Left colon (tissue), 2 donors: Measurements from ENCODE around the gene CD209. TPM values are rescaled to one million over a fixed set of nuclear protein-coding genes. Genes with fewer than 3 reads are reported as not detected.
"Not testable (repeated sequence)": the region's sequence is repeated elsewhere in the genome, so short reads cannot be mapped to it uniquely, and the experiment has no call there.

Source experiments
- ATAC-seq: fragments of 200-7000 bp; cut with Tn5 transposase; one replicate; pipeline ENCODE4 v1.9.1; 2020; ENCODE audit warnings: mild to moderate bottlenecking, moderate library complexity
- DNase-seq, 2 donors: peaks; one replicate each; pipeline ENCODE4 v3.0.0-alpha.2; 2020
- intact Hi-C, 2 donors: fragments of 100-400 bp; cut with DNase I in 1 of 2; cut with micrococcal nuclease in 1 of 2; formaldehyde crosslinking; loops; one replicate each; pipeline versions ENCODE4 v1.11.2 to v1.14.0; 2022; cut with DNase I, micrococcal nuclease
- long read RNA-seq: library from polyadenylated mRNA; unstranded; transcript quantifications from one replicate; pipeline ENCODE4 v2.0.0, GENCODE V29; 2021
- total RNA-seq, 2 donors: library from RNA; stranded (reverse); fragmentation: NEBNext Ultra II Directional; extraction: Animal tissue kit (Norgen Biotek cat#: 25700); gene quantifications; one replicate each; pipeline ENCODE4 v1.2.1, GENCODE V29; 2021
- donor health status: DM: no; HTN: no; CAD: no.
- donor health status: DM: yes; HTN: yes; CAD: no.

The CD209 gene
- 10 to 100 TPM in 1 of 2 donors, 1 to 10 TPM in 1; 2.6 to 12.1 TPM for total RNA-seq
- long read RNA-seq, partial matches to known transcripts = 0 of 1 reads
- long read RNA-seq, other reads (novel, unspliced or antisense) = 1 of 1 reads

GRCh38 chr19:7746903-7747884 is at the start of gene CD209:
TSS of gene CD209 (minus strand) at chr19:7747534. CDS start at chr19:7747511, 23 bp downstream.
- intact Hi-C loops = no loop called here
- no peak for DNase-seq
- no peak for ATAC-seq

DNA sequence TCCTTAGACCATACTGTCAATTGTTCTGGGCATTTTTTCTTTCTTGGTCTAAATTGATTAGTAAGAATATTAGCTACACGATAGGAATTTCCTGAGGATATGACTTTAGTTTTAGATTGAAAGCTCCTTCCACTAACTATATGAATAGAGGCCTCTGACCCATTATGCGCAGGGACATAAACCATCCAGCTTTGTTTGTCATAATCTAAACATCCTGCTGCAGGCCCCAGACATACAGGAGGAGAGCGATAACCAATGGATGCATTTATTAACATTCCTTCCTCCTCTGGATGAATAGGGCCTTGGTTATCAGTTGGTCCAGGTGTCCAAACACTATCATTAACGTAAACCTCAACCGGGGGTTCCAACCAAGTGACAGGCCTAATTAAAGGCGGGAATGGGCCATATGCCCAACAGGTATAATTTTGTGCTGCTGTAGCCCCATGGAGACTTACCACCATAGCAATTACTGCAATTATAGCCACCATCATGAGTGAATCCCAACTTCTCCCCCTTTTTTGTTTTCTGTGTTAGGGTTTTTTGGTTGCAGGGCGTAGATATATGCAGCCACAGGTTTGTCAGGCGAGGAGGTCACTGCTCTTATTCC is 48.3 kb upstream of the CD209 start:
- intact Hi-C loops = no loop called here
- ATAC-seq = no peak
- DNase-seq = no peak

DNA sequence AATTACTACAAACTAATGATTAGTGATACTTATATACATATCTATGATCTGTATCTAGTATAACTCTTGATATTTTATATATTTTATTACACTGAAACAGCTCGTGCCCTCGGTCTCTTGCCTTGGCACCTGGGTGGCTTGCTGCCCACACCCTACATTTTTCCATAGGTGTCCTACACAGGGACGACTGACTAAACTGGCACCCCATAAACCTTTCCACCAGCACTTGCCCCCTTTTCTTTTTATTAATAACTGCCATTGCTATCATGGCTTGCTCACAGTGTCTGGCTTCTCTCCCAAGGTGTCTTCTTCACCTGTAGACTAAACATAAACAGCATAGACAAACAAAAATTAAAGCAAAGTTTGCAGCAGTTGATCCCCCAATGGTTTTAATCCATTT is 46.2 kb upstream of the CD209 start:
- intact Hi-C loops = no loop called here
- ATAC-seq = no peak

DNA sequence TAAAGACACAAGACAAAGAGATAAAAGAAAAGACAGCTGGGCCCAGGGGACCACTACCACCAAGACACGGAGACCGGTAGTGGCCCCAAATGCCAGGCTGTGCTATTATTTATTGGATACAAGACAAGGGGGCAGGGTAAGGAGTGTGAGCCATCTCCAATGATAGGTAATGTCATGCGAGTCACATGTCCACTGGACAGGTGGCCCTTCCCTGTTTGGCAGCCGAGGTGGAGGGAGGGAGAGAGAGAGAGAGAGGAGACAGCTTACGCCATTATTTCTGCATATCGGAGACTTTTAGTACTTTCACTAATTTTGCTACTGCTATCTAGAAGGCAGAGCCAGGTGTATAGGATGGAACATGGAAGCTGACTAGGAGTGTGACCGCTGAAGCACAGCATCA is 45.4 kb upstream of the CD209 start:
- DNase-seq, ATAC-seq, intact Hi-C loops: not testable (repeated sequence)

More for the DNA sequence above, 46.2 kb upstream of the CD209 start:
- DNase-seq = no peak

GRCh38 chr19:7792281-7792680 is 44.9 kb upstream of the CD209 start:
- intact Hi-C loops = no loop called here

GRCh38 chr19:7790416-7790815 is 43.1 kb upstream of the CD209 start:
- ATAC-seq (no peak), DNase-seq (no peak)
- intact Hi-C loops = no loop called here

More at GRCh38 chr19:7792281-7792680, 44.9 kb upstream of the CD209 start:
- ATAC-seq (no peak), DNase-seq (no peak)

DNA sequence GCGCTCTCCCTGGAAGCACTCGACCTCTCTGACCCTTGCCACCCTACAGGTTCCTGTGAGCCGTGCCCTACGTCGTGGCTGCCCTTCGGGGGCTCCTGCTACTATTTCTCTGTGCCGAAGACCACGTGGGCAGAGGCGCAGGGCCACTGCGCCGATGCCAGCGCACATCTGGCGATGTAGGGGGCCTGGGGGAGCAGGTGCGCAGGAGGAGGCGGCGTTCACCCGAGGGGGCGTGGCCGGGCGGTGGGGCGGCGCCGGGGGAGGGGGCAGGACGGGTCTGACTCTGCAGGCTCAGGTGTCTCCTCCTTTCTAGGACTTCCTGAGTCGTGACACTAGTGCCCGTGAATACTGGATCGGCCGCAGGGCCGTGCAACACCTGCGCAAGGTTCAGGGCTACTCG is 42.1 kb upstream of the CD209 start:
- ATAC-seq = peak; percentile 84
- peak in 1 of 2 donors; percentile 43 for DNase-seq
- intact Hi-C loops = no loop called here

- ATAC-seq (peak; percentile 15), DNase-seq (no peak)
- intact Hi-C loops = no loop called here
Measured at GRCh38 chr19:7788933-7789323, 41.6 kb upstream of the CD209 start.

DNA sequence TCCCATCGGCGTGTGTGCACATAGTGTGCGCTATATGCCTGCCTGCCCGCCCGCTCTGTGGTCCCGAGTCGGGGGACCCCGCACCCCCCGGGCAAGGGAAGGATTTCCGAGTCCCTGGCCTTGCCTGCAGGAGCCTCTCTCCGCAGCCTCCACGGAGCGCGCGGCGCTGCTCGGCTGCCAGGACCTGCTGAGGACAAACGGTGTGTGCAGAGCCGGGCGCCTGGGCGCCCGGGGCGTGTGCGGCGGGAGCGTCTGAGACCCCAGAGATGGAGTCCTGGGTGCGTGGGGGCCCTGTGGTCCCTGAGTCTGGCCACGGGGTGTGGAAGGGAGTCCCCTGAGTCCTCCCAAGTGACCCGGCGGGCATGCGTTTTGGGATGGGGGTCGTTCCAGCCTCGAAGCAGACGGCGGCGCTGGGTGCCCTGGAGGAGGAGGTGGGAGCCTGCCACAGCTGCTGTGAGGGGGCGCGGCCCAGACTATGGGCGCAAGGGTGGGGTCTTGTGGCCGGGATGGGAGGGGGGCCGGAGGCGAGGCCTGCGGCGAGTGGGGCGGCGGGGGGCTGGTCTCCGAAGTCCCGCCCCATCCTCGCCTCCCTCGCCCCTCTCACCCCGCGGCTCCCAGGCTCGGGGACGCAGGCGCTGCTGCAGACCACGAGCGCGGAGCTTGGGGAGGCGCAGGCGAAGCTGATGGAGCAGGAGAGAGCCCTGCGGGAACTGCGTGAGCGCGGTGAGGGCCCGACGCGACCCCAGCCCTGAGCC is 41.0 kb upstream of the CD209 start:
- ATAC-seq = no peak
- intact Hi-C loops = no loop called here
- DNase-seq = no peak

DNA sequence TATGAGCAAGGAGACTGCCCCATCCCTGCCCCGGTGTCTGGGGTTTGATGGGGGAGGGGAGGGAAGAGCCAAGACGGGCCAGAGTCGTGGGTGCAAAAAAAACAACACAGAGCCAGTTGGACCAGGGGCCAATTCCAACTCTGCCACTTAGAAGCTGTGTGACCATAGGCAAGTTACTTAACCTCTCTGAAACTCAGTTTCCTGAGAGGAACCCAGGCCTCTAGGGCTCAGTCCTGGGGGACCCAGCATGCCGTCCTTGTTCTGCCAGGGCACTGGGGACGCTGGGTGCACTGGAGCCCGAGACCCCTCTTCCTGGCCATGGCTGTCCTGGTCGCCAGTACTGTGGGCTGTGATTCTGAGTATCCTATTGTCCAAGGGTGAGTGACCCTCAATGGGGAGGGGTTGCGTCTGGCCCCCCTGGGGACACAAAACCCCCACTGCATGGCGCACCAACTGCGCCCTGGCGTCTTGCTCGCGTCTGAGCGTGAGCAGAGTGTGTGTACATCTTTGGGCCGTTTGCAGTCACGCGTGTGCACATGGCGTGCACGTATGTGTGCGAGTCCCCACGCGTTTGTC is 40.4 kb upstream of the CD209 start:
- intact Hi-C loops = no loop called here
- ATAC-seq (no peak), DNase-seq (no peak)

DNA sequence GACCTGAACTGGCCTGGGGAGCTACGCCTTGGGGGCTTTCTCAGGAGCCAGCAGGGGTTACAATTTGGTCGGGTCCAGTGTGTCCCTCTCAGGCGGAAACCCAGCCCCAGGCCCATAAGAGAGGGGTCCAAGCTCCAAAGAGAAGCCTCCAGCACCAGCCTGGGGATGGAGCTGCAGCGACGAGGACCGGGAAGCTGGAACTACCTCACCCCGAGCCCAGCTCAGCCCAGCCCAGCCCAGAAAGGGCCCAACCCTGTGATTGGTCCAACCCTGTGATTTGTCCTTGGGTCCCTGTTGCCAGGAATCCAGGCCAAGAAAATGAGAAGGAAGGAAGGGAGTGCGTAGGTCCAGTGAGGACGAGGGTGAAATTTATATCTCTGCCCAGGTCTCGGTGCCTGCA is 39.8 kb upstream of the CD209 start:
- ATAC-seq = peak; percentile 80
- intact Hi-C loops = no loop called here
- DNase-seq = no peak

DNA sequence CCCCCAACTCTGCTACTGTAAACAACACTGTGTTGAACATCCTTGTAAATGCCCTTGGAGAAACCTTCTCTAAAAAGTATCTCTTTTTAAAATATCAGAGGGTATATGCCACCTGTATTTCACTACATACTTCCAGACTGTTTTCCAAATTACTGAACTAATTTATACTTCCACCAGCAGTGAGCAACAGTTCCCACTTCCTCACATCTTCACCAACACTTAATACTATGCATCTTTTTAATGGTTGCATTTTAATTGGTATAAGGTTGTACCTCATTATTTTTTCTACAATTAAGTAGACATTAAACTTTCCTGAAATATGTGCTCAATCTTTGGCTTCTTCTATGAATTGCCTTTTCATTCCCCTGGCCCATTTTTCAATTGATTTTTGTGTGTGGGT is 37.5 kb upstream of the CD209 start:
- ATAC-seq = no peak
- DNase-seq = no peak
- intact Hi-C loops = no loop called here

- DNase-seq (no peak), ATAC-seq (peak; percentile 12)
- intact Hi-C loops = no loop called here
Measured at GRCh38 chr19:7783991-7784423, 36.7 kb upstream of the CD209 start.

- no peak for ATAC-seq
- intact Hi-C loops = no loop called here
Measured at GRCh38 chr19:7781157-7781556, 33.8 kb upstream of the CD209 start.

GRCh38 chr19:7779631-7780486 is 32.5 kb upstream of the CD209 start:
- intact Hi-C loops = no loop called here
- ATAC-seq = no peak
- DNase-seq = no peak

More at GRCh38 chr19:7781157-7781556, 33.8 kb upstream of the CD209 start:
- no peak for DNase-seq

GRCh38 chr19:7778081-7778480 is 30.7 kb upstream of the CD209 start:
- ATAC-seq (no peak), DNase-seq (no peak)
- intact Hi-C loops = no loop called here

GRCh38 chr19:7775761-7776160 is 28.4 kb upstream of the CD209 start:
- intact Hi-C loops = no loop called here
- DNase-seq (no peak), ATAC-seq (no peak)

DNA sequence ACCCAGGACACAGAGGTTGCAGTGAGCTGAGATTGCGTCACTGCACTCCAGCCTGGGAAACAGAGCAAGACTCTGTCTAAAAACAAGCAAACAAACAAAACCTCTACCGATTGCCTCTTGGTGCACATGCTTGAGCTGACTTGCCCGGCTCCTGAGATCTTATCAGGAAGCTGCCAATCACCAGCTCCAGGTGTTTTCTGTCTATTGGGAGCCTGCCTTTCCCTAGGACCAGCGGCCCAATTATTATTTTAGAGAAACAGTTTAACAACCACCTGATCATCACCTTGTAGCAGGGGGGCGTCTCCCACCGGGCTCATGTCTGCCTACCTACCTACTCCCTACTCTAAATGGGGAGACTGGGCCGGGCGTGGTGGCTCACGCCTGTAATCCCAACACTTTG is 26.5 kb upstream of the CD209 start:
- no peak for DNase-seq
- intact Hi-C loops = no loop called here
- no peak for ATAC-seq
